ENCODE data around the gene APOC4.

- TF ChIP-seq, protein P1, sequence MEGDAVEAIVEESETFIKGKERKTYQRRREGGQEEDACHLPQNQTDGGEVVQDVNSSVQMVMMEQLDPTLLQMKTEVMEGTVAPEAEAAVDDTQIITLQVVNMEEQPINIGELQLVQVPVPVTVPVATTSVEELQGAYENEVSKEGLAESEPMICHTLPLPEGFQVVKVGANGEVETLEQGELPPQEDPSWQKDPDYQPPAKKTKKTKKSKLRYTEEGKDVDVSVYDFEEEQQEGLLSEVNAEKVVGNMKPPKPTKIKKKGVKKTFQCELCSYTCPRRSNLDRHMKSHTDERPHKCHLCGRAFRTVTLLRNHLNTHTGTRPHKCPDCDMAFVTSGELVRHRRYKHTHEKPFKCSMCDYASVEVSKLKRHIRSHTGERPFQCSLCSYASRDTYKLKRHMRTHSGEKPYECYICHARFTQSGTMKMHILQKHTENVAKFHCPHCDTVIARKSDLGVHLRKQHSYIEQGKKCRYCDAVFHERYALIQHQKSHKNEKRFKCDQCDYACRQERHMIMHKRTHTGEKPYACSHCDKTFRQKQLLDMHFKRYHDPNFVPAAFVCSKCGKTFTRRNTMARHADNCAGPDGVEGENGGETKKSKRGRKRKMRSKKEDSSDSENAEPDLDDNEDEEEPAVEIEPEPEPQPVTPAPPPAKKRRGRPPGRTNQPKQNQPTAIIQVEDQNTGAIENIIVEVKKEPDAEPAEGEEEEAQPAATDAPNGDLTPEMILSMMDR (IDR thresholded peaks at IDR 0.05; ENCODE audit: low read depth, low read length), result no peak
- no peak for TF ChIP-seq EZH2phosphoT487 (IDR thresholded peaks at IDR 0.05; ENCODE audit: low read depth)
These were observed at the start of gene APOC4 for GRCh38 chr19:44942067-44942571.

All from OCI-LY3 (cell line).